AG04449 (cell line): Measurements from ENCODE around the gene TMEM150C.

Experiments
- CTCF ChIA-PET: fragments of 350-600 bp; formaldehyde crosslinking; extraction: SDS; loops from one replicate; lab custom pipeline; 2021; ENCODE audit warnings: antibody characterized with exemption; lab: Yijun Ruan, JAX
- POLR2A ChIA-PET: fragments of 400-600, 350-600 bp; formaldehyde crosslinking; extraction: SDS; loops from one replicate; lab custom pipeline; 2020; ENCODE audit warnings: antibody characterized with exemption, inconsistent platforms; lab: Yijun Ruan, JAX
- DNase-seq: peaks from one replicate; pipeline ENCODE4 v3.0.0-alpha.2; 2010; ENCODE audit warnings: low read depth, low spot score
- H3K4me3 ChIP-seq: 2 replicates; pipeline ENCODE4 v1.5.1; 2011; ENCODE audit warnings: low read depth, mild to moderate bottlenecking, control low read depth, low read length
- CTCF ChIP-seq: IDR thresholded peaks from one replicate; pipeline ENCODE4 v1.5.1; 2011; ENCODE audit warnings: mild to moderate bottlenecking, moderate library complexity, low read length, control low read depth, inconsistent platforms; ENCODE audit not compliant: insufficient read depth; ENCODE audit errors: missing control alignments

Gene TMEM150C

GRCh38 chr4:82588771-82589270 is 27.0 kb upstream of the TMEM150C start:
- ChIA-PET CTCF (interaction anchor here (1.7 kb wide), 1 partner anchor 10 kb away, joined by 3 read pairs; no protein-coding TSS in a partner anchor), POLR2A (no interaction called here)
- DNase-seq: no peak
- TF ChIP-seq CTCF: no peak
- no peak overlapping the region for H3K4me3 ChIP-seq

GRCh38 chr4:82587826-82588540 is 26.2 kb upstream of the TMEM150C start:
- H3K4me3 ChIP-seq: no peak overlapping the region
- no peak for TF ChIP-seq CTCF
- ChIA-PET POLR2A (no interaction called here), CTCF (interaction anchor here (1.3 to 1.7 kb wide), 2 partner anchors 8 to 10 kb away, joined by 3 to 5 read pairs; no protein-coding TSS in a partner anchor)
- no peak for DNase-seq

GRCh38 chr4:82585690-82586435 is 24.1 kb upstream of the TMEM150C start:
- no peak for TF ChIP-seq CTCF
- POLR2A ChIA-PET: no interaction called here

GRCh38 chr4:82584931-82585330 is 23.1 kb upstream of the TMEM150C start:
- H3K4me3 ChIP-seq: no peak overlapping the region
- POLR2A ChIA-PET: no interaction called here
- DNase-seq: no peak
- CTCF ChIA-PET: no interaction called here
- no peak for TF ChIP-seq CTCF

More at GRCh38 chr4:82585690-82586435, 24.1 kb upstream of the TMEM150C start:
- CTCF ChIA-PET: interaction anchor here (1.3 kb wide), 1 partner anchor 15 kb away, joined by 3 read pairs; no protein-coding TSS in a partner anchor
- H3K4me3 ChIP-seq: no peak overlapping the region
- DNase-seq: no peak

GRCh38 chr4:82583897-82584587 is 22.3 kb upstream of the TMEM150C start:
- DNase-seq: no peak
- POLR2A ChIA-PET: no interaction called here
- no peak for TF ChIP-seq CTCF
- CTCF ChIA-PET: no interaction called here
- no peak overlapping the region for H3K4me3 ChIP-seq
